Mesothelial cell of epicardium (in vitro differentiated cells): ENCODE results near the gene SIK3. TPM values are rescaled to one million over a fixed set of nuclear protein-coding genes. Genes with fewer than 3 reads are reported as not detected.

ENCODE experiments used
- DNase-seq, 2 experiments: peaks; one replicate each; pipeline ENCODE4 v3.0.0; 2021; ENCODE audit warnings: low spot score in 2 of 2; ENCODE audit not compliant: unreplicated experiment in 2 of 2
- H3K27ac Mint-ChIP-seq: 2 replicates; pipeline ENCODE4 v1.8.0; 2021; ENCODE audit warnings: mixed read lengths
- H3K27me3 Mint-ChIP-seq: 2 replicates; pipeline ENCODE4 v1.8.0; 2021; ENCODE audit warnings: low read depth, mixed read lengths
- H3K36me3 Mint-ChIP-seq: 2 replicates; pipeline ENCODE4 v1.8.0; 2021; ENCODE audit warnings: mixed read lengths
- H3K4me1 Mint-ChIP-seq: 2 replicates; pipeline ENCODE4 v1.8.0; 2021; ENCODE audit warnings: mixed read lengths
- H3K4me3 Mint-ChIP-seq: 2 replicates; pipeline ENCODE4 v1.8.0; 2021; ENCODE audit warnings: mild to moderate bottlenecking, moderate library complexity, mixed read lengths
- H3K9me3 Mint-ChIP-seq: 2 replicates; pipeline ENCODE4 v1.8.0; 2021; ENCODE audit warnings: mixed read lengths
- CTCF ChIP-seq: fragments of 200-600 bp; sonication (generic); IDR thresholded peaks from one replicate; pipeline ENCODE4 v1.5.0; 2021; ENCODE audit warnings: antibody characterized with exemption; ENCODE audit not compliant: unreplicated experiment
- total RNA-seq: library from RNA; stranded (reverse); gene quantifications from 3 replicates; pipeline ENCODE4 v1.2.1, GENCODE V29; 2021

SIK3 gene
- total RNA-seq, 1 donor from 2014 or later: 35.6 TPM

- no peak within 1 kb of the TSS for H3K27ac Mint-ChIP-seq
- no peaks in the 10 kb centered on the region for H3K27me3 Mint-ChIP-seq
- no peaks in the 10 kb centered on the region for H3K9me3 Mint-ChIP-seq
- DNase-seq: no peak
- TF ChIP-seq CTCF: no peak
- peaks cover 14% of the 10 kb centered on the region for H3K4me1 Mint-ChIP-seq
- no peaks in the 10 kb centered on the region for H3K36me3 Mint-ChIP-seq
- H3K4me3 Mint-ChIP-seq: no peak within 1 kb of the TSS
Observed at GRCh38 chr11:116829525-116830183, 268.6 kb downstream of the SIK3 start, which contains the start of gene APOC3. APOC3 (plus strand) TSS chr11:116829907; CDS start chr11:116830583, 676 bp downstream.

GRCh38 chr11:116828632-116829524 is 269.4 kb downstream of the SIK3 start:
- Mint-ChIP-seq H3K9me3 (no peaks in the 10 kb centered on the region), H3K36me3 (no peaks in the 10 kb centered on the region), H3K27ac (no peak overlapping the region), H3K4me3 (no peak overlapping the region), H3K4me1 (peaks cover 14% of the 10 kb centered on the region), H3K27me3 (no peaks in the 10 kb centered on the region)
- TF ChIP-seq CTCF: no peak
- no peak for DNase-seq

- DNase-seq: no peak
- H3K4me3 Mint-ChIP-seq: no peak overlapping the region
- no peaks in the 10 kb centered on the region for H3K36me3 Mint-ChIP-seq
- no peaks in the 10 kb centered on the region for H3K27me3 Mint-ChIP-seq
- H3K4me1 Mint-ChIP-seq: peaks cover 14% of the 10 kb centered on the region
- no peaks in the 10 kb centered on the region for H3K9me3 Mint-ChIP-seq
- no peak for TF ChIP-seq CTCF
- no peak overlapping the region for H3K27ac Mint-ChIP-seq
Observed at GRCh38 chr11:116827461-116827860, 270.8 kb downstream of the SIK3 start.

- Mint-ChIP-seq H3K27ac (no peak overlapping the region), H3K4me1 (peaks cover 14% of the 10 kb centered on the region), H3K27me3 (no peaks in the 10 kb centered on the region)
Observed at GRCh38 chr11:116826751-116827431, 271.3 kb downstream of the SIK3 start.

More at GRCh38 chr11:116826751-116827431, 271.3 kb downstream of the SIK3 start:
- no peak for DNase-seq
- H3K36me3 Mint-ChIP-seq: no peaks in the 10 kb centered on the region
- TF ChIP-seq CTCF: no peak
- no peaks in the 10 kb centered on the region for H3K9me3 Mint-ChIP-seq
- no peak overlapping the region for H3K4me3 Mint-ChIP-seq
